Parathyroid adenoma (tissue), 2 donors: ENCODE results near the gene MRPL50.

Source experiments
- H2AFZ ChIP-seq: fragments of 300-600 bp; sonication (generic); one replicate; pipeline ENCODE4 v1.7.0; 2017; ENCODE audit warnings: antibody characterized with exemption, mild to moderate bottlenecking
- H3K27ac ChIP-seq: fragments of 300-600 bp; sonication (generic); one replicate; pipeline ENCODE4 v1.7.0; 2017
- H3K27me3 ChIP-seq: fragments of 300-600 bp; sonication (generic); one replicate; pipeline ENCODE4 v1.7.0; 2017; ENCODE audit warnings: low read length; ENCODE audit not compliant: control insufficient read depth, insufficient read depth
- H3K36me3 ChIP-seq: fragments of 300-600 bp; sonication (generic); one replicate; pipeline ENCODE4 v1.7.0; 2017; ENCODE audit warnings: low read length; ENCODE audit not compliant: control insufficient read depth, insufficient read depth
- H3K4me1 ChIP-seq: fragments of 300-600 bp; sonication (generic); one replicate; pipeline ENCODE4 v1.7.0; 2017; ENCODE audit warnings: control low read depth
- H3K4me2 ChIP-seq: fragments of 300-600 bp; sonication (generic); one replicate; pipeline ENCODE4 v1.7.0; 2017; ENCODE audit warnings: low read length
- H3K4me3 ChIP-seq: fragments of 300-600 bp; sonication (generic); one replicate; pipeline ENCODE4 v1.7.0; 2017; ENCODE audit warnings: low read depth, low read length
- H3K79me2 ChIP-seq: fragments of 300-600 bp; sonication (generic); one replicate; pipeline ENCODE4 v1.7.0; 2017; ENCODE audit warnings: control low read depth
- H3K9ac ChIP-seq: fragments of 300-600 bp; sonication (generic); one replicate; pipeline ENCODE4 v1.7.0; 2017; ENCODE audit warnings: mild to moderate bottlenecking
- H3K9me3 ChIP-seq: fragments of 300-600 bp; sonication (generic); one replicate; pipeline ENCODE4 v1.7.0; 2017; ENCODE audit warnings: low read length; ENCODE audit not compliant: control insufficient read depth
- TF ChIP-seq, protein P1 (sequence below): fragments of 300-600 bp; sonication (generic); IDR thresholded peaks from one replicate; pipeline ENCODE4 v1.7.0; 2017; ENCODE audit warnings: antibody characterized with exemption, mild to moderate bottlenecking
- donor health status: primary hyperparathyroidism.

Gene MRPL50

DNA sequence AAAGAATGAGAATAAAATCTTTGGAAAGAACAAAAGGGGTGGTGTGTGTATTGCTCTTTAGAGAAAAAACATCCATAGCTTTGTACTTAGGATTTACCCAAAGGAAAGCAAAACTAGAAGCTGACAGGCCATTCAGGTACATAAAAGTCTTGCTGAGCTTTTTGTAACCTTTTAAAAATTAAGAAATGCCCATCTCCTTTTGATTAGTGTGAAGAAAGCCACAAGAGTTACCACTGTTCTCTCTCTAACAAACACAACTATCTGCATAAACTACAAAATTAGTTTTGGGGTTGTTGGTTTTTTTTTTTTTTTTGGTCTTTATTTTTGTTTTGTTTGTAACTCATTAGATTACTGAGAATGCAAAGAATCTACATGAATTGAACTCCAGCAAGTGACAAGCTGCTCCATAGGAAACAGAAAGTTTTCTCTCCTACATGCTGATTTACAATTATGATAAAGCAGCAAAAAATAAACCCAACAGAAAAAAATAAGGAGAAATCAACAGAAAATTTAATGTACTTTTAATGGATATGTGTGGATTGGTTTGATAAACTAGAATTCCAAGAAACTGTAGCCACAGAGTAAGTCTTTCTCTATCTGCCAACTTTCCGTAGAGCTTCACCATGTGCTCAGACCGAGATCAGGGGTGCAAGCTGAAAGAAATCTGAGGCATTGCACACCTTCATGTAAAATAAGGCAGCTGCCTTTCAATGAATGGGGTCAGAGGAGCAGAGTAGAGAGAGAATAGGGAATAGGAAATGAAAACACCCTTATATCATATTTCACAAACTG lies 25.9 kb downstream of the MRPL50 start:
- H3K27ac ChIP-seq = no peak overlapping the region
- H3K36me3 ChIP-seq = no peaks in the 10 kb centered on the region
- TF ChIP-seq, protein P1, sequence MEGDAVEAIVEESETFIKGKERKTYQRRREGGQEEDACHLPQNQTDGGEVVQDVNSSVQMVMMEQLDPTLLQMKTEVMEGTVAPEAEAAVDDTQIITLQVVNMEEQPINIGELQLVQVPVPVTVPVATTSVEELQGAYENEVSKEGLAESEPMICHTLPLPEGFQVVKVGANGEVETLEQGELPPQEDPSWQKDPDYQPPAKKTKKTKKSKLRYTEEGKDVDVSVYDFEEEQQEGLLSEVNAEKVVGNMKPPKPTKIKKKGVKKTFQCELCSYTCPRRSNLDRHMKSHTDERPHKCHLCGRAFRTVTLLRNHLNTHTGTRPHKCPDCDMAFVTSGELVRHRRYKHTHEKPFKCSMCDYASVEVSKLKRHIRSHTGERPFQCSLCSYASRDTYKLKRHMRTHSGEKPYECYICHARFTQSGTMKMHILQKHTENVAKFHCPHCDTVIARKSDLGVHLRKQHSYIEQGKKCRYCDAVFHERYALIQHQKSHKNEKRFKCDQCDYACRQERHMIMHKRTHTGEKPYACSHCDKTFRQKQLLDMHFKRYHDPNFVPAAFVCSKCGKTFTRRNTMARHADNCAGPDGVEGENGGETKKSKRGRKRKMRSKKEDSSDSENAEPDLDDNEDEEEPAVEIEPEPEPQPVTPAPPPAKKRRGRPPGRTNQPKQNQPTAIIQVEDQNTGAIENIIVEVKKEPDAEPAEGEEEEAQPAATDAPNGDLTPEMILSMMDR = no peak

DNA sequence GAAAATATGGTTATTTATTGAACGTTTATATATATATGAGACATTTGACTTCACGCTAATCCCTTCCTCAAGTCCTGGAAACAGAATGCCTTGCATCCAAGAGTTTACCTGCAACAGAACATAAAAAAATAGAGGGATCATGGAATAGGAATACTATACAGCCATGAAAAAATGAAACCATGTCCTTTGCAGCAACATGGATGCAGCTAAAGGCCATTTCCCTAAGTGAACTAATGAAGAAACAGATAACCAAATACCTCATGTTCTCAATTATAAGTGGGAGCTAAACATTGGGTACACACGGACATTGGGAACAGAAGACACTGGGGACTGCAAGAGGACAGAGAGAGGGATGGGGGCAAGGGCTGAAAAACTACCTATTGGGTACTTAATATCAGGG lies 26.6 kb downstream of the MRPL50 start:
- TF ChIP-seq, protein P1 = no peak
- no peak overlapping the region for H3K27ac ChIP-seq
- H3K9ac ChIP-seq = no peak overlapping the region
- no peaks in the 10 kb centered on the region for H3K36me3 ChIP-seq
- H3K4me3 ChIP-seq = no peak overlapping the region
- no peak overlapping the region for H2AFZ ChIP-seq
- no peaks in the 10 kb centered on the region for H3K4me1 ChIP-seq
- no peaks in the 10 kb centered on the region for H3K27me3 ChIP-seq
- H3K79me2 ChIP-seq = no peaks in the 10 kb centered on the region
- no peak overlapping the region for H3K4me2 ChIP-seq
- no peaks in the 10 kb centered on the region for H3K9me3 ChIP-seq

More for the DNA sequence above, 25.9 kb downstream of the MRPL50 start:
- no peaks in the 10 kb centered on the region for H3K4me1 ChIP-seq
- H3K9ac ChIP-seq = no peak overlapping the region
- no peak overlapping the region for H2AFZ ChIP-seq
- no peak overlapping the region for H3K4me2 ChIP-seq
- H3K27me3 ChIP-seq = no peaks in the 10 kb centered on the region
- H3K9me3 ChIP-seq = no peaks in the 10 kb centered on the region
- no peak overlapping the region for H3K4me3 ChIP-seq
- H3K79me2 ChIP-seq = no peaks in the 10 kb centered on the region

DNA sequence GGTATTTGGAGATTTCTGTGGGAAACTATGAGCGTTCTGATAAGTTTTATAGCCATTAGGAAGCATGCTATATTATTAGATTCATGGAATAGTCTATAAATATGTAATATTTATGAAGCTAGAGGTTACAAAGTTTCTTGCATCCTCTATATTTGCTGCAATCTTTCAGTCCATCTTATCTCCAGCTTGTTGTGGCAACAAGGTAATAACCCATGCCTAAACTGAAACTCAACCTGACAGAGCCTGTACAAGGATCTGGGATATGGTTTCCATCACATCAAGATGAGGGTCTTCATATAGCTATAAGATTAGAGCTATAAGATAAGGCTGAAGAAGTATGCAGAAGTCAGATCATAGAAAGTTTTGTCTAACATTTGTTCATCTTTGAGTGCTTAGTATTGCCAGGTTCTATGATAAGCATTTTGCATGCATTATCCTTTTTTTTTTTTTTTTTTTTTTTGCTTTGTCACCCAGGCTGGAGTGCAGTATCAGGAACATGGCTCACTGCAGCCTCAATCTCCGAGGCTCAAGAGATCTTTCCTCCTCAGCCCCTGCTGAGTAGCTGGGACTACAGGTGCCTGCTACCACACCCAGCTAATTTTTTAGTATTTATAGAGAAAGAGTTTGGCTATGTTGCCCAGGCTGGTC lies 28.4 kb downstream of the MRPL50 start:
- H3K79me2 ChIP-seq = no peaks in the 10 kb centered on the region
- no peak overlapping the region for H3K9ac ChIP-seq
- H3K27ac ChIP-seq = no peak overlapping the region
- H3K36me3 ChIP-seq = no peaks in the 10 kb centered on the region
- H3K4me1 ChIP-seq = no peaks in the 10 kb centered on the region
- no peak overlapping the region for H2AFZ ChIP-seq
- H3K9me3 ChIP-seq = no peaks in the 10 kb centered on the region
- H3K4me2 ChIP-seq = no peak overlapping the region
- no peak overlapping the region for H3K4me3 ChIP-seq
- TF ChIP-seq, protein P1 = no peak
- H3K27me3 ChIP-seq = no peaks in the 10 kb centered on the region

DNA sequence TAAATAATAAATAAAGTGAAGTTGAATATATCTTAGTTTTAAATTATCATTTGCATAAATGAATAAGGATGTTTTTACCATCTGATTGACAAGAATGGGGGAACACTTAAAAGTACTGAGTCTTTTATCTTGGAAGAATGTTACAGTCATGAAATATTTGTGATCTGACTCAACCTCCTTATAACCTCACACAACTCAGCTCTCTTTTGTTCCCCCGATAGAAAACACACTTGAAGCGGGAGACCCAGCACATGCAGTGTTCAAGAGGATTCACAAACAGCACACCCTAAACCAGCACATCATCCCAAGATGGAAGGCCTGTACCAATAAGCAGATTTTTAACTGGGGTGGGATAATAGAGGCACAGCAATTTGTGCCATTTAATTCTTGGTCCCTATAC lies 29.1 kb downstream of the MRPL50 start:
- Histone ChIP-seq H3K27ac (no peak overlapping the region), H3K4me2 (no peak overlapping the region), H3K27me3 (no peaks in the 10 kb centered on the region), H3K79me2 (no peaks in the 10 kb centered on the region), H3K9me3 (no peaks in the 10 kb centered on the region), H3K9ac (no peak overlapping the region), H2AFZ (no peak overlapping the region), H3K4me1 (no peaks in the 10 kb centered on the region), H3K4me3 (no peak overlapping the region), H3K36me3 (no peaks in the 10 kb centered on the region)
- TF ChIP-seq, protein P1 = no peak
